Astrocyte (in vitro differentiated cells and primary cell): Measurements from ENCODE around the gene SERPINB11.

Experiments used
- CTCF ChIP-seq: IDR thresholded peaks from 2 replicates; pipeline ENCODE4 v1.5.1; 2011; ENCODE audit warnings: low read depth, mild to moderate bottlenecking, inconsistent platforms, low read length, moderate library complexity; ENCODE audit not compliant: insufficient read depth
- EZH2 ChIP-seq: IDR thresholded peaks from 2 replicates; pipeline ENCODE4 v1.6.1; 2012; ENCODE audit warnings: mild to moderate bottlenecking, low read length, inconsistent platforms; ENCODE audit not compliant: insufficient read depth

GRCh38 chr18:63702660-63703059 lies at the start of gene SERPINB11:
- TF ChIP-seq CTCF, result no peak
- TF ChIP-seq EZH2, result no peak
